H1 (cell line): Measurements from ENCODE around the gene ZNF516. TPM values are rescaled to one million over a fixed set of nuclear protein-coding genes. Genes with fewer than 3 reads are reported as not detected.

Source experiments
- NRF1 ChIP-seq: IDR thresholded peaks from 2 replicates; pipeline ENCODE4 v1.6.1; 2011; ENCODE audit warnings: mild to moderate bottlenecking, low read depth, low read length, improper control_type of control experiment
- POLR2AphosphoS5 ChIP-seq: IDR thresholded peaks from 2 replicates; pipeline ENCODE4 v1.6.1; 2011; ENCODE audit warnings: low read depth, low read length
- SRF ChIP-seq: IDR thresholded peaks from 2 replicates; pipeline ENCODE4 v1.6.1; 2011; ENCODE audit warnings: mild to moderate bottlenecking, low read depth, low read length, moderate library complexity
- TAF1 ChIP-seq: IDR thresholded peaks from 2 replicates; pipeline ENCODE4 v1.6.1; 2011; ENCODE audit warnings: mild to moderate bottlenecking, low read depth, low read length
- TEAD4 ChIP-seq: IDR thresholded peaks from 2 replicates; pipeline ENCODE4 v1.6.1; 2012; ENCODE audit warnings: low read depth, low read length, inconsistent platforms, mixed read lengths
- polyA plus RNA-seq, 7 experiments: library from polyadenylated mRNA; depleted of rRNA in 3 of 7; stranded (reverse) in 5 of 7; unstranded in 2 of 7; fragments of >200 nt in 5 of 7; fragments of 200-250 nt in 2 of 7; gene quantifications; 1 replicate in 5 of 7; 2 replicates in 1 of 7; 4 replicates in 1 of 7; pipeline versions ENCODE4 v1.2.1 to v1.2.3, GENCODE V29; 2011 to 2013; ENCODE audit warnings: missing spikeins in 2 of 7, mixed read lengths in 2 of 7
- total RNA-seq: library from RNA; stranded (reverse); fragmentation: NEBNext Ultra II Directional; extraction: Animal tissue kit (Norgen Biotek cat#: 25700); gene quantifications from 2 replicates; pipeline ENCODE4 v1.2.1, GENCODE V29; 2021

ZNF516 gene
- total and polyA plus RNA-seq, 2 of the 8 experiments (the other 6 are each of a cell fraction or from before 2014, with no cell fraction given): 7.3 to 17.0 TPM

DNA sequence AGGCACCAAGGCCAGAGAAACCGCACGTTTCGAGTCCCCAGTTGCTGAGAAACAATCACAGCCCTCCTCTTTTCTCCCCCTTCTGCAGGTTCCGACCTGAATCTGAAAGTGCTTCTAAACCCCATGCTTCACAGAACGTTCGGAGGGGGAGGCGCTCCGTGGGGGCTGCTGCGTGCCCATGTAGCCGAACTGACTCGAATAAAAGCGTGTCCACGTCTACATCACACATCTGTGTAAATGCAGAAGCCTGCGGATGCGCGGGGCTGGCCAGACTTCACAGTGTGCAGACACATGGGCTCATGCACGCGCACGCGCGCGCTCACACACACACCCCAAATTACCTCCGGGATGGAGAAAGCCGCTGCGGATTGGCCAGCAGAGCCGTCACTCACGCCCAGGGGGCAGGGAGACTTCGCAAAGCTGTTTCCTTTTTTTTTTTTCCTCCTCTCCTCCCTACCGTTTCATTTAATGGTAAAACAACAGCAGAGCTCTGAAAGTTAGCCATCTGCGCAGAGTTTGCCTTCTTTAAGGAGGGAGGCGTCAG is 2.3 kb downstream of the ZNF516 start (continued):
- peak; percentile 49; the same call in 1 of the 2 replicates for TF ChIP-seq TAF1
- TF ChIP-seq POLR2AphosphoS5: 0 out of 2 replicates have a peak, but pooled peaks have one; percentile 9
- no peak for TF ChIP-seq TEAD4
- TF ChIP-seq NRF1: peak; percentile 61
- no peak for TF ChIP-seq SRF
- TF ChIP-seq, all 59 proteins: peak for 11
